Endothelial cell of umbilical vein (primary cell): ENCODE data around the gene PLCH1. TPM values are rescaled to one million over a fixed set of nuclear protein-coding genes. Genes with fewer than 3 reads are reported as not detected.

Experiments
- BruUV-seq: library from RNA; stranded (reverse); fragments of 400-500 nt; replicated peaks from 2 replicates; lab custom pipeline; 2021; lab: Mats Ljungman, UMichigan
- CTCF ChIA-PET: fragments of 300-600, 350-600 bp; sonication (Branson Sonifier 250); formaldehyde crosslinking; loops from one replicate; lab custom pipeline; 2021; ENCODE audit warnings: antibody characterized with exemption, inconsistent platforms; lab: Charles Lee
- POLR2A ChIA-PET: fragments of 300-600, 350-600 bp; sonication (Branson Sonifier 250); formaldehyde crosslinking; loops from one replicate; lab custom pipeline; 2021; ENCODE audit warnings: antibody characterized with exemption, inconsistent platforms; lab: Charles Lee
- DNase-seq: peaks from one replicate; pipeline ENCODE4 v3.0.0-alpha.2; 2011; ENCODE audit warnings: low read depth, low spot score
- FAIRE-seq: peaks from 2 replicates; lab custom pipeline; 2011; peaks lifted over from hg19 to GRCh38; lab: Jason Lieb, UNC
- H2AFZ ChIP-seq: 2 replicates; pipeline ENCODE4 v1.6.0; 2012; ENCODE audit warnings: low read depth, low read length, control low read depth, inconsistent platforms
- H3K27ac ChIP-seq: 2 replicates; pipeline ENCODE4 v1.5.1; 2011; ENCODE audit warnings: low read depth, mild to moderate bottlenecking, control low read depth, low read length, moderate library complexity; ENCODE audit not compliant: insufficient read depth
- H3K27me3 ChIP-seq, 2 experiments: 2 replicates each; pipeline versions ENCODE4 v1.6.0 to v1.6.1; 2011; ENCODE audit warnings: low read length in 2 of 2, mixed read lengths in 1 of 2; ENCODE audit not compliant: control insufficient read depth in 2 of 2, insufficient read depth in 2 of 2
- H3K36me3 ChIP-seq, 2 experiments: 2 replicates in 1 of 2; 3 replicates in 1 of 2; pipeline ENCODE4 v1.5.1; 2011; ENCODE audit warnings: low read length in 2 of 2, mild to moderate bottlenecking in 1 of 2, moderate library complexity in 1 of 2; ENCODE audit not compliant: control insufficient read depth in 2 of 2, insufficient read depth in 2 of 2; ENCODE audit errors: extremely low read depth in 1 of 2
- H3K4me1 ChIP-seq: 3 replicates; pipeline ENCODE4 v1.5.1; 2011; ENCODE audit warnings: mild to moderate bottlenecking, low read length; ENCODE audit not compliant: control insufficient read depth, insufficient read depth; ENCODE audit errors: extremely low read depth
- H3K4me2 ChIP-seq: 2 replicates; pipeline ENCODE4 v1.6.1; 2011; ENCODE audit warnings: low read length, control low read depth, mixed read lengths; ENCODE audit not compliant: insufficient read depth
- H3K4me3 ChIP-seq, 3 experiments: fragments of 200-600 bp in 1 of 3; sonication (generic), shearing (Covaris generic) in 1 of 3; replicated peaks in 1 of 3; 2 replicates each; pipeline ENCODE4 v1.5.1; 2011 to 2016; ENCODE audit warnings: control low read depth in 3 of 3, low read length in 3 of 3, mild to moderate bottlenecking in 2 of 3, inconsistent platforms in 1 of 3, low read depth in 1 of 3, moderate library complexity in 1 of 3; ENCODE audit not compliant: insufficient read depth in 1 of 3
- H3K79me2 ChIP-seq: 2 replicates; pipeline ENCODE4 v1.6.0; 2012; ENCODE audit warnings: low read length, inconsistent platforms; ENCODE audit not compliant: control insufficient read depth, insufficient read depth
- H3K9ac ChIP-seq: replicated peaks from 2 replicates; pipeline ENCODE3; 2011; ENCODE audit warnings: low read length, control low read depth; ENCODE audit not compliant: insufficient read depth; ENCODE audit errors: extremely low read depth
- H3K9me1 ChIP-seq: replicated peaks from 3 replicates; pipeline ENCODE4 v1.6.0; 2011; ENCODE audit warnings: mild to moderate bottlenecking, low read length; ENCODE audit not compliant: control insufficient read depth, insufficient read depth; ENCODE audit errors: extremely low read depth
- H3K9me3 ChIP-seq: replicated peaks from 2 replicates; pipeline ENCODE4 v1.5.1; 2012; ENCODE audit warnings: low read length, inconsistent platforms; ENCODE audit not compliant: control insufficient read depth, insufficient read depth
- H4K20me1 ChIP-seq: replicated peaks from 2 replicates; pipeline ENCODE3; 2011; ENCODE audit warnings: mild to moderate bottlenecking, low read length; ENCODE audit not compliant: control insufficient read depth, insufficient read depth; ENCODE audit errors: extremely low read depth
- EZH2 ChIP-seq: IDR thresholded peaks from 2 replicates; pipeline ENCODE4 v1.6.1; 2012; ENCODE audit warnings: borderline replicate concordance, low read depth, mild to moderate bottlenecking, moderate library complexity, low read length, inconsistent platforms; ENCODE audit not compliant: severe bottlenecking
- GATA2 ChIP-seq: IDR thresholded peaks from 2 replicates; pipeline ENCODE4 v1.7.0; 2011; ENCODE audit warnings: low read depth, mild to moderate bottlenecking, moderate library complexity, mixed read lengths, low read length; ENCODE audit not compliant: insufficient read length, insufficient read depth
- MYC ChIP-seq: IDR thresholded peaks from one replicate; pipeline ENCODE4 v1.6.1; 2011; ENCODE audit warnings: mild to moderate bottlenecking, low read depth, low read length
- POLR2A ChIP-seq: IDR thresholded peaks from 2 replicates; pipeline ENCODE4 v1.6.1; 2012; ENCODE audit warnings: low read depth, mild to moderate bottlenecking, control low read depth, low read length
- dilution Hi-C: fragments of 300-500 bp; cut with MboI; formaldehyde crosslinking; loops from one replicate; pipeline ENCODE4 v1.15.0; 2019; ENCODE audit warnings: low sequenced_read_pairs; ENCODE audit not compliant: extremely low pct_ligation_motif_present
- intact Hi-C: fragments of 100-400 bp; cut with micrococcal nuclease; formaldehyde crosslinking; loops from one replicate; pipeline ENCODE4 v1.10.0; 2022
- polyA plus RNA-seq, 4 experiments: library from polyadenylated mRNA; depleted of rRNA in 3 of 4; stranded (reverse) in 3 of 4; unstranded in 1 of 4; fragments of >200 nt; gene quantifications; 2 replicates each; pipeline versions ENCODE4 v1.2.1 to v1.2.3, GENCODE V29; 2011 to 2012; ENCODE audit warnings: missing spikeins in 1 of 4
- total RNA-seq: library from RNA; stranded (reverse); gene quantifications from 2 replicates; pipeline ENCODE4 v1.2.3, GENCODE V29; 2021
- TF ChIP-seq, protein P1 (sequence below): IDR thresholded peaks from 2 replicates; pipeline ENCODE4 v1.6.1; 2011; ENCODE audit not compliant: insufficient read depth, insufficient read length

PLCH1 gene
- total and polyA plus RNA-seq, 2 donors (not counting 3 experiments of a cell fraction or from before 2014, with no cell fraction given), result 0.03 TPM; not detected in 1

- CTCF ChIA-PET, result interaction anchor here (3.0 kb wide), 1 partner anchor 12 kb away, joined by 27 read pairs; no protein-coding TSS in a partner anchor
- BruUV-seq, result no TSS peak
- no peak for FAIRE-seq
These were observed 30.6 kb downstream of the PLCH1 start for GRCh38 chr3:155714295-155714718.

DNA sequence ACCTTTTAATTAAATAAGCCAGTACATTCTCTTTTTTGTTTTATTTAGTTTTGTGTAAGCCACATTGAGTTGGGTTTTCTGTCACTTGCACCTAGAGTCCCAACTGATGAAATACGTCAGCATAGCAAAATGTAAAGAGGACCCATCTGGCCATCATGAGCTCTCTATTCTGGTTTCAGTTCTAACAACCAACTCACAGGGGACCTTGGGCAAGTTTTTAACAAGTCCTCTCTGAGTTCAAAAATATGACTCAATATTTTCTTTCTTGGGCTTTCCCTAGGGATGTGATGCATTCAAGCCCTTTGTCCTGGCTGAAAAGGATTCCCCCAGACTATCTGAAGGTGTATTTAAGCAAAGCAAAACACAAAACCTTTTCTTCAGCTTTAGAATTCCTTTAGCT lies 32.9 kb downstream of the PLCH1 start:
- no peak overlapping the region for H3K4me3 ChIP-seq
- H3K9me1 ChIP-seq, result no peaks in the 10 kb centered on the region
- H4K20me1 ChIP-seq, result no peaks in the 10 kb centered on the region
- H2AFZ ChIP-seq, result no peak overlapping the region
- intact Hi-C loops (no loop called here), dilution Hi-C loops (no loop called here)
- DNase-seq (no peak), FAIRE-seq (no peak)
- H3K27me3 ChIP-seq, result no peaks in the 10 kb centered on the region
- ChIA-PET CTCF (interaction anchor here (4.0 kb wide), 1 partner anchor 10 kb away, joined by 33 read pairs; no protein-coding TSS in a partner anchor), POLR2A (interaction anchor here (0.6 kb wide), 1 partner anchor 836 kb away, joined by 3 read pairs; no protein-coding TSS in a partner anchor)
- H3K9me3 ChIP-seq, result no peaks in the 10 kb centered on the region
- BruUV-seq, result no TSS peak
- no peak overlapping the region for H3K27ac ChIP-seq
- TF ChIP-seq, protein P1, sequence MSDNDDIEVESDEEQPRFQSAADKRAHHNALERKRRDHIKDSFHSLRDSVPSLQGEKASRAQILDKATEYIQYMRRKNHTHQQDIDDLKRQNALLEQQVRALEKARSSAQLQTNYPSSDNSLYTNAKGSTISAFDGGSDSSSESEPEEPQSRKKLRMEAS, result no peak
- TF ChIP-seq GATA2 (no peak), EZH2 (no peak), MYC (no peak), POLR2A (no peak)
- H3K36me3 ChIP-seq, result no peaks in the 10 kb centered on the region
- no peak overlapping the region for H3K9ac ChIP-seq
- H3K4me1 ChIP-seq, result no peaks in the 10 kb centered on the region
- no peaks in the 10 kb centered on the region for H3K79me2 ChIP-seq
- no peak overlapping the region for H3K4me2 ChIP-seq

More at GRCh38 chr3:155714295-155714718, 30.6 kb downstream of the PLCH1 start:
- Histone ChIP-seq H3K9me3 (no peaks in the 10 kb centered on the region), H3K9ac (no peak overlapping the region), H3K4me2 (no peak overlapping the region), H4K20me1 (no peaks in the 10 kb centered on the region), H2AFZ (no peak overlapping the region), H3K79me2 (no peaks in the 10 kb centered on the region), H3K4me3 (no peak overlapping the region), H3K36me3 (no peaks in the 10 kb centered on the region), H3K9me1 (no peaks in the 10 kb centered on the region), H3K4me1 (no peaks in the 10 kb centered on the region), H3K27ac (no peak overlapping the region), H3K27me3 (no peaks in the 10 kb centered on the region)
- no peak for TF ChIP-seq POLR2A
- TF ChIP-seq, protein P1, result no peak
- dilution Hi-C loops (no loop called here), intact Hi-C loops (no loop called here)
- POLR2A ChIA-PET, result no interaction called here
- no peak for DNase-seq
